ENCODE data around the gene FGFR4. TPM values are rescaled to one million over a fixed set of nuclear protein-coding genes. Genes with fewer than 3 reads are reported as not detected.
"Not testable (repeated sequence)": the region's sequence is repeated elsewhere in the genome, so short reads cannot be mapped to it uniquely, and the experiment has no call there.

The FGFR4 gene
- total RNA-seq, 4 donors from 2014 or later, result 1.8 to 12.2 (median 5.4) TPM

DNA sequence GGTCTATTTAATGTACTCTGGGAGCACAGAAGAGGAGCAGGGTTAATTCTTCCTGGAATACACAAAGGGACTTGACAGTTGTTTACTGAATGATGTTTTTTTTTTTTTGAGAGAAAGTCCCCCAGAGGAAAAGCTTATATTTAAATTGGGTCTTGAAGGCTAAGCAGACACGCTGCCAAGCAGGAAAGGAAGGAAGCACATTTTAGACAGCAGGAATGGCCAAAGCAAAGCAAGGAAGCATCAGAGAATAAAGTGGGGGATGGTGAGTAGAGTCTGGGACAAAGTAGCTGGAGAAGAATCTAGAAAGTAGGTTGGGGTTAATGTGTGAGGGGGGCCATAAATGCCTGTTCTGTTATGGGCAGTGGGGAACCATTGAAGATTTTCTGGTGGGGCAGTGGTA lies 42.8 kb upstream of the FGFR4 start:
- H3K4me1 ChIP-seq, result peaks cover 6% of the 10 kb centered on the region
- no peaks in the 10 kb centered on the region for H3K27me3 ChIP-seq
- 71% methylated on average over 1 of the region's 1 CpG for WGBS
- no peak for DNase-seq (ENCODE audit: low spot score in 2 of 2)
- H3K27ac ChIP-seq, result no peak overlapping the region
- peaks cover 51% of the 10 kb centered on the region for H3K36me3 ChIP-seq
- no peaks in the 10 kb centered on the region for H3K9me3 ChIP-seq
- H3K4me3 ChIP-seq, result no peak overlapping the region
- TF ChIP-seq EP300 (IDR thresholded peaks at IDR 0.05) (no peak), POLR2A (IDR thresholded peaks at IDR 0.05) (no peak)
- TF ChIP-seq, protein P1, sequence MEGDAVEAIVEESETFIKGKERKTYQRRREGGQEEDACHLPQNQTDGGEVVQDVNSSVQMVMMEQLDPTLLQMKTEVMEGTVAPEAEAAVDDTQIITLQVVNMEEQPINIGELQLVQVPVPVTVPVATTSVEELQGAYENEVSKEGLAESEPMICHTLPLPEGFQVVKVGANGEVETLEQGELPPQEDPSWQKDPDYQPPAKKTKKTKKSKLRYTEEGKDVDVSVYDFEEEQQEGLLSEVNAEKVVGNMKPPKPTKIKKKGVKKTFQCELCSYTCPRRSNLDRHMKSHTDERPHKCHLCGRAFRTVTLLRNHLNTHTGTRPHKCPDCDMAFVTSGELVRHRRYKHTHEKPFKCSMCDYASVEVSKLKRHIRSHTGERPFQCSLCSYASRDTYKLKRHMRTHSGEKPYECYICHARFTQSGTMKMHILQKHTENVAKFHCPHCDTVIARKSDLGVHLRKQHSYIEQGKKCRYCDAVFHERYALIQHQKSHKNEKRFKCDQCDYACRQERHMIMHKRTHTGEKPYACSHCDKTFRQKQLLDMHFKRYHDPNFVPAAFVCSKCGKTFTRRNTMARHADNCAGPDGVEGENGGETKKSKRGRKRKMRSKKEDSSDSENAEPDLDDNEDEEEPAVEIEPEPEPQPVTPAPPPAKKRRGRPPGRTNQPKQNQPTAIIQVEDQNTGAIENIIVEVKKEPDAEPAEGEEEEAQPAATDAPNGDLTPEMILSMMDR (IDR thresholded peaks at IDR 0.05), result no peak

DNA sequence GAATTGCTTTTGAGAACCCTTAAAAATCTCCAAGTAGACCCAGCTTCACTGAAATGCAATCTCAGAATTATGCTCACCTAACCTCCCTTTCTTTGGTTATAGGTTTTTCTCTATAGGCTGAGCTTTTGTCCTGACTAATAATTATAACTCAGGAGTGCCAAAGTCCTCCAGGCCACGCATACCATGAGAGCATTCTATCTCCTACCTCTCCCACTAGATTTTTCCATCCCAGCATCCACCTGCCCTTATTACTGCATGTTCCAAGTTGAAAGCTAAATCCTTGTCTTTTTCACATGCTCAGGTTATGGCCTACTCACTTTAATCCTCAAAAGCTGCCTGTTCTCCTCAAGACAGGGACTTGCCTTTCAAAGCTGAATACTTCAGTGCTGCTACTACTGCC lies 42.1 kb upstream of the FGFR4 start:
- TF ChIP-seq POLR2AphosphoS5 (IDR thresholded peaks at IDR 0.05) (no peak), POLR2A (IDR thresholded peaks at IDR 0.05) (no peak), EP300 (IDR thresholded peaks at IDR 0.05) (no peak)
- TF ChIP-seq, protein P1 (IDR thresholded peaks at IDR 0.05), result no peak
- Histone ChIP-seq H3K4me3 (no peak overlapping the region), H3K27me3 (no peaks in the 10 kb centered on the region), H3K27ac (no peak overlapping the region), H3K4me1 (peaks cover 6% of the 10 kb centered on the region), H3K36me3 (peaks cover 58% of the 10 kb centered on the region), H3K9me3 (no peaks in the 10 kb centered on the region)
- WGBS, result 71% methylated on average over 1 of the region's 1 CpG
- DNase-seq (ENCODE audit: low spot score in 2 of 2), result no peak

DNA sequence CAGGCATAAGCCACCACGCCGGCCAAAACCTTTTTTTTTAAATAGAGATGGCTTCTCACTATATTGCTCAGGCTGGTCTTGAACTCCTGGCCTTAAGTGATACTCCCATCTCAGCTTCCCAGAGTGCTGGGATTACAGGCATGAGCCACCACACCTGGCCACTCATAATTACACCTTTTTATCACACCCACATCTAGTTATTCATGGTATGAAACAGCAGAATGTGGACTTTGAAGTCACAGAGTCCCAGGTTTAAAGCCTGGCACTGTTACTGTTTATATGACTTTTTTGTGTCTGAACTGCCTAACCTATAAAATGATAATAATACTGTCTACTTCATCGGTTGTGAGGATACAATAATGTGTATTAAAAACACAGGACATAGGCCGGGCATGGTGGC lies 41.1 kb upstream of the FGFR4 start:
- TF ChIP-seq EP300 (IDR thresholded peaks at IDR 0.05) (no peak), POLR2A (IDR thresholded peaks at IDR 0.05) (no peak), POLR2AphosphoS5 (IDR thresholded peaks at IDR 0.05) (no peak)
- TF ChIP-seq, protein P1 (IDR thresholded peaks at IDR 0.05), result no peak
- Histone ChIP-seq H3K4me1 (peaks cover 5% of the 10 kb centered on the region), H3K9me3 (no peaks in the 10 kb centered on the region), H3K27ac (no peak overlapping the region), H3K4me3 (no peak overlapping the region), H3K36me3 (peaks cover 68% of the 10 kb centered on the region), H3K27me3 (no peaks in the 10 kb centered on the region)
- 94% methylated on average over 4 of the region's 4 CpGs for WGBS
- DNase-seq (ENCODE audit: low spot score in 2 of 2), result no peak

DNA sequence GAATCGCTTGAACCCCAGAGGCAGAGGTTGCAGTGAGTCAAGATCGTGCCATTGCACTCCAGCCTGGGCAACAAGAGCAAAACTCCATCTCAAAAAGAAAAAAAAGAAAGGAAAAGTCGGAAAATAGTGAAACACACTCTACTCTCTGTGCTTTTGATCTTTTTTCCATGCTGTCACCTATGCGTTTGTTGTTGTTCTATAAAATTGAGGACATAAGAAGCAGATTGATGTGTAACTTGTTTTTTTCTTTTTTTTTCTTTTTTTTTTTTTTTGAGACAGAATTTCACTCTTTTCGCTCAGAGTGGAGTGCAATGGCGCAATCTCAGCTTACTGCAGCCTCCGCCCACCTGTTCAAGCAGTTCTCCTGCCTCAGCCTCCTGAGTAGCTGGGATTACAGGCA lies 38.2 kb upstream of the FGFR4 start:
- WGBS, result 98% methylated on average over 7 of the region's 7 CpGs
- DNase-seq (ENCODE audit: low spot score in 2 of 2); H3K4me3 ChIP-seq; H3K9me3 ChIP-seq; H3K27me3 ChIP-seq; H3K27ac ChIP-seq; H3K4me1 ChIP-seq: not testable (repeated sequence)
- H3K36me3 ChIP-seq, result peaks cover 74% of the 10 kb centered on the region

DNA sequence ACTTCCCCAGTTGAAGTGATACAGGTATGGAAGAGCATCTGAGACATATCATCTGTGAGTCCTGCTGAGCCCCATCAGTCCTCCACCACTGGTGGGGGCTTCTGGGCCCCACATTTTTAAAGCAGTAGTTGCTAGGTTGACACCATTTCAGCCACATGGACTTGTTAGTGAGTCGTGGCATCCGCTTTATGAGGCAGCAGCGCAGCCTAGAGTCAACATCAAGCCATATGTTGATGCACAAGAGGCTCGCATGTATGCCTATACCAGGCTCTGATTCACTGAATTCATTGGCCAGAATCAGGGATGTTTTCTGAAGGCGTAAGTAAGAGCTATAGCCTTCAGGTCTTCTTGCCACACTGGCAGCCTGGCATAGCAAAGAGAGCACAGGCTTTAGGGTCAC lies 37.4 kb upstream of the FGFR4 start:
- Histone ChIP-seq H3K36me3 (peaks cover 73% of the 10 kb centered on the region), H3K27ac (no peak overlapping the region), H3K27me3 (no peaks in the 10 kb centered on the region), H3K4me1 (no peaks in the 10 kb centered on the region), H3K4me3 (no peak overlapping the region), H3K9me3 (no peaks in the 10 kb centered on the region)
- WGBS, result 94% methylated on average over 5 of the region's 5 CpGs
- no peak for DNase-seq (ENCODE audit: low spot score in 2 of 2)
- TF ChIP-seq POLR2A (IDR thresholded peaks at IDR 0.05), result no peak
- TF ChIP-seq POLR2AphosphoS5 (IDR thresholded peaks at IDR 0.05), result no peak
- TF ChIP-seq EP300 (IDR thresholded peaks at IDR 0.05), result no peak
- TF ChIP-seq, protein P1 (IDR thresholded peaks at IDR 0.05), result no peak

Data from suprapubic skin (tissue), 4 donors.